ENCODE results near the gene SIN3B.

- TF ChIP-seq CTCF (IDR thresholded peaks at IDR 0.05; ENCODE audit: insufficient read depth, low read length, poor library complexity, severe bottlenecking) (no peak), EZH2phosphoT487 (conservative IDR thresholded peaks at IDR 0.05; ENCODE audit: low read length) (no peak)
Observed at GRCh38 chr19:16892868-16893685, 63.9 kb downstream of the SIN3B start.

Measured in SU-DHL-6 (cell line).